OCI-LY3 (cell line): ENCODE results near the gene TEAD1.

Experiments
- CTCF ChIP-seq: fragments of 200-600, 300-600 bp; sonication (generic); IDR thresholded peaks from 2 replicates; pipeline ENCODE4 v1.5.1; 2014; ENCODE audit warnings: antibody characterized with exemption, low read length, low read depth
- EZH2phosphoT487 ChIP-seq: fragments of 200-600 bp; shearing (Covaris generic); IDR thresholded peaks from 2 replicates; pipeline ENCODE4 v1.6.1; 2018; ENCODE audit warnings: antibody characterized with exemption, mixed run types, low read depth

- no peak for TF ChIP-seq CTCF
- TF ChIP-seq EZH2phosphoT487: no peak
Observed at GRCh38 chr11:12803086-12803826, 129.0 kb downstream of the TEAD1 start.
